RPMI7951 (cell line): ENCODE results near the gene FAM181A. TPM values are rescaled to one million over a fixed set of nuclear protein-coding genes. Genes with fewer than 3 reads are reported as not detected.

Experiments
- DNase-seq: peaks from one replicate; pipeline ENCODE4 v3.0.0-alpha.2; 2012; ENCODE audit warnings: low read depth
- total RNA-seq: library from RNA; depleted of rRNA; stranded (reverse); fragments of >200 nt; shearing (Covaris generic); gene quantifications from 2 replicates; pipeline ENCODE4 v1.2.3, GENCODE V29; 2014; rRNA removed

FAM181A gene
- total RNA-seq, 1 experiment from 2014 or later: not detected

GRCh38 chr14:93978735-93979134 lies 51.6 kb downstream of the FAM181A start:
- DNase-seq: no peak

Other genes with a start within 250 kb of the FAM181A start
- 0.20 and 0.24 TPM in 2 replicates for gene PRIMA1, start 138.9 kb upstream of the FAM181A start, total RNA-seq
- 0.36 and 0.78 TPM in 2 replicates for gene ASB2, start 49.2 kb downstream of the FAM181A start, total RNA-seq
- not detected in 2 replicates for gene CCDC197, start 70.0 kb downstream of the FAM181A start, total RNA-seq
- 1.5 and 1.6 TPM in 2 replicates for gene OTUB2, start 99.0 kb downstream of the FAM181A start, total RNA-seq
- gene DDX24, start 153.9 kb downstream of the FAM181A start, total RNA-seq: 115 and 151 TPM in 2 replicates
- 8.9 and 20.8 TPM in 2 replicates for gene IFI27L1, start 154.0 kb downstream of the FAM181A start, total RNA-seq
- gene IFI27, start 183.4 kb downstream of the FAM181A start, total RNA-seq: 11.3 and 28.8 TPM in 2 replicates
- gene IFI27L2, start 202.3 kb downstream of the FAM181A start, total RNA-seq: 190 and 212 TPM in 2 replicates
- gene PPP4R4, start 247.0 kb downstream of the FAM181A start, total RNA-seq: 0.36 and 0.39 TPM in 2 replicates